Fibroblast of the aortic adventitia (primary cell): Measurements from ENCODE around the gene CSF3. TPM values are rescaled to one million over a fixed set of nuclear protein-coding genes. Genes with fewer than 3 reads are reported as not detected.
A peak's percentile ranks its signal among the peaks of the same experiment; 100 is the strongest.

ENCODE experiments used
- DNase-seq: peaks from one replicate; pipeline ENCODE4 v3.0.0-alpha.2; 2010; ENCODE audit warnings: low read depth
- H3K4me3 ChIP-seq: 2 replicates; pipeline ENCODE4 v1.5.1; 2011; ENCODE audit warnings: low read depth, mild to moderate bottlenecking, control low read depth, low read length, moderate library complexity
- small RNA-seq: library from RNA; depleted of rRNA; stranded (forward); fragments of <200 nt; gene quantifications from one replicate; pipeline ENCODE3, GENCODE V24; 2012
- total RNA-seq: library from RNA; depleted of rRNA; stranded (reverse); fragments of >200 nt; gene quantifications from 2 replicates; pipeline ENCODE4 v1.2.3, GENCODE V29; 2012; ENCODE audit warnings: low replicate concordance
- TF ChIP-seq, protein P1 (sequence below): IDR thresholded peaks from 2 replicates; pipeline ENCODE4 v1.5.1; 2011; ENCODE audit warnings: mild to moderate bottlenecking, low read length, control low read depth, inconsistent platforms; ENCODE audit not compliant: insufficient read depth

Gene CSF3
- total RNA-seq, 1 donor: not detected

DNA sequence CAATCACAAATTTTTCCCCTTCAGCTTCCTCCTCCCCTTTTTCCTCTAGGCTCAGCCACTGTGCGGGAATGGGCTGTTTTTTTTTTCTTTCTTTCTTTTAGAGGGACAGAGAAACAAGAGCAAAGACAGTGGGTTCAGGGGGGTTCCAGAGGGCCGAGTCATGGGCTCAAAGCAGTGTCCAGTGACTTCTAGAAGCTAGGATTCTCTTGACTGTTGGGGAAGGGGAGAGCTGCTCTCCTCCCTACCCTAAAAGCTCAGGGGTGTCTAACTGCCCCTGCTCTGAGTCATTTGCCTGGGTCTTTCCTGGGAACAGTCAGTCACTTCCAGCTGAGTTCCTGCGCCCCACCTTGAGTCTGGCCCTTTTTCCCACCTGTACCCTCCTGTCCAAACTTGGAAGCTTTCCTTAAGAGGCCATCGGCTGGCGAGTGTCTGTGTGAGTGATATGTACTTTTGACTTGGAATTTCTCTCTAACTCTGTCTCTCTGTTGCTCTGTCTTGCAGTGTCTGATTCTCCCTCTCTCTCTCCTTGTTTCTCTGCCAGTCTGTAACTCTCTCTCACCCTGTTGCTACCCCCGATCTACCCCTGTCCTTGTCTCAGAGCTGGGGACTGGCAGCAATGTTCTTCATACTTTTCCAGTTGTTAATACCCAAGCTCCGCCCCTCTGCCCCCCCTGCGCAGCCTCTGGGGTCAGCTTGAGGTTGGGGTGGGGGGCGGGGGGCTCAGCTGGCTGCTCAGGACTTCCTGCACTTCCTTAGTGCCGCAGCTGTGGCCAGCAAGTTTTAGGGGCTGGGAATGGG lies 49.9 kb downstream of the CSF3 start:
- H3K4me3 ChIP-seq: peak overlapping the region; percentile 93
- TF ChIP-seq, protein P1, sequence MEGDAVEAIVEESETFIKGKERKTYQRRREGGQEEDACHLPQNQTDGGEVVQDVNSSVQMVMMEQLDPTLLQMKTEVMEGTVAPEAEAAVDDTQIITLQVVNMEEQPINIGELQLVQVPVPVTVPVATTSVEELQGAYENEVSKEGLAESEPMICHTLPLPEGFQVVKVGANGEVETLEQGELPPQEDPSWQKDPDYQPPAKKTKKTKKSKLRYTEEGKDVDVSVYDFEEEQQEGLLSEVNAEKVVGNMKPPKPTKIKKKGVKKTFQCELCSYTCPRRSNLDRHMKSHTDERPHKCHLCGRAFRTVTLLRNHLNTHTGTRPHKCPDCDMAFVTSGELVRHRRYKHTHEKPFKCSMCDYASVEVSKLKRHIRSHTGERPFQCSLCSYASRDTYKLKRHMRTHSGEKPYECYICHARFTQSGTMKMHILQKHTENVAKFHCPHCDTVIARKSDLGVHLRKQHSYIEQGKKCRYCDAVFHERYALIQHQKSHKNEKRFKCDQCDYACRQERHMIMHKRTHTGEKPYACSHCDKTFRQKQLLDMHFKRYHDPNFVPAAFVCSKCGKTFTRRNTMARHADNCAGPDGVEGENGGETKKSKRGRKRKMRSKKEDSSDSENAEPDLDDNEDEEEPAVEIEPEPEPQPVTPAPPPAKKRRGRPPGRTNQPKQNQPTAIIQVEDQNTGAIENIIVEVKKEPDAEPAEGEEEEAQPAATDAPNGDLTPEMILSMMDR: no peak
- peak; percentile 49 for DNase-seq

DNA sequence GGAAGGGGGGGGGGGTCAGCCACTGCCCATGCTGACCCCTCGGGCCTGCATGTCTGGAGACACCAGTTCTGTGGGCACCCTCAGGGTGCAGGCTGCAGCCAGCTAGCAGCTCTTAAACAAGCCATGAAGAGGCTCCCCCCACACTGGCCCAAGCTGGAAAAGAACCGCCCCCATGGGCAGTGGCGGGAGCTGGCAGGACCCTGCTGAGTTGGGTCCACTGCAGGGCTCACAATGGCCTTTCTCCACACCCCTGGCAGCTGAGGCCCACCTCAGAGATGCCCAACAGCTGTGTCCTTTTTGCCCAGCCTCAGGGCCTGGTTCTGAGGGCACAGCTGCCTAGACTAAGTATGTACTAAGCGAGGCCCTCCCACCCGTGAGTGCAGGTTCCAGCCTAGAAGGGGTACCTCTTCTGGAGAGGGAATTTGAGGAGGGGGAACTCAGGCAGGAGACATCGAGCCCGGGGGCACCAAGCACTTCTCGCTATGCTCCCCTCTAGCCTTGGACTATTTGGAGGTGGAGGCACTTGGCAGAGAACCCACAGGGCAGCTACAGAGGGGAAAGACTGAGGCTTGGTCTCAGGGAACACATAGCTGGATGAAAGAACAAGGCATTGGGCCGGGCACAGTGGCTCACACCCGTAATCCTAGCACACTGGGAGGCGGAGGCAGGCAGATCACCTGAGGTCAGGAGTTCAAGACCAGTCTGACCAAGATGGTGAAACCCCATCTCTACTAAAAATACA lies 50.7 kb downstream of the CSF3 start:
- H3K4me3 ChIP-seq: no peak overlapping the region
- DNase-seq: no peak
- TF ChIP-seq, protein P1: no peak

Small RNA genes within 50 kb of the gene (small RNA-seq; reads per million reads assigned to genes)
- gene SNORD124: 577 reads per million, percentile 99 among the genes with 10 or more reads in this experiment

Other genes with a start within 250 kb of the CSF3 start
- not detected in 2 replicates for gene IKZF3, start 151.1 kb upstream of the CSF3 start, total RNA-seq
- not detected in 2 replicates for gene ZPBP2, start 147.2 kb upstream of the CSF3 start, total RNA-seq
- gene GSDMB, start 96.8 kb upstream of the CSF3 start, total RNA-seq: 3.5 and 39.4 TPM in 2 replicates
- 46.9 and 71.7 TPM in 2 replicates for gene ORMDL3, start 87.8 kb upstream of the CSF3 start, total RNA-seq
- gene LRRC3C, start 87.7 kb upstream of the CSF3 start, total RNA-seq: not detected in 2 replicates
- not detected in 2 replicates for gene GSDMA, start 52.4 kb upstream of the CSF3 start, total RNA-seq
- 41.9 and 73.5 TPM in 2 replicates for gene PSMD3, start 34.6 kb upstream of the CSF3 start, total RNA-seq
- gene MED24, start 39.0 kb downstream of the CSF3 start, total RNA-seq: 42.8 and 68.1 TPM in 2 replicates
- gene THRA, start 47.5 kb downstream of the CSF3 start, total RNA-seq: 23.0 and 26.0 TPM in 2 replicates
- 2.8 and 6.5 TPM in 2 replicates for gene NR1D1, start 85.1 kb downstream of the CSF3 start, total RNA-seq
- gene MSL1, start 106.5 kb downstream of the CSF3 start, total RNA-seq: 64.1 and 162 TPM in 2 replicates
- 53.3 and 83.6 TPM in 2 replicates for gene CASC3, start 125.1 kb downstream of the CSF3 start, total RNA-seq
- 2.1 and 3.8 TPM in 2 replicates for gene RAPGEFL1, start 162.0 kb downstream of the CSF3 start, total RNA-seq
- gene WIPF2, start 203.9 kb downstream of the CSF3 start, total RNA-seq: 4.1 and 9.6 TPM in 2 replicates